ENCODE measurements around the gene CLIP3. TPM values are rescaled to one million over a fixed set of nuclear protein-coding genes. Genes with fewer than 3 reads are reported as not detected.

CLIP3 gene
- total and polyA plus RNA-seq, 9 of the 15 experiments (the other 6 are each of a cell fraction or from before 2014, with no cell fraction given), result 0.01 to 0.50 (median 0.15) TPM; not detected in 1

GRCh38 chr19:36054119-36054732 lies 21.6 kb upstream of the CLIP3 start, which contains the start of gene THAP8 (continued):
- TF ChIP-seq HNRNPL (IDR thresholded peaks at IDR 0.05; ENCODE audit: low read depth, low read length) (no peak), ZNF584 (CRISPR knock-in tag; IDR thresholded peaks at IDR 0.05; ENCODE audit: low read depth) (peak; percentile 64; the same call in 1 of the 2 replicates), C11orf30 (IDR thresholded peaks at IDR 0.05; ENCODE audit: low read depth) (no peak; the same call in none of the 2 replicates), NUFIP1 (IDR thresholded peaks at IDR 0.05; ENCODE audit: partially characterized antibody) (no peak), NCOA4 (IDR thresholded peaks at IDR 0.05; ENCODE audit: partially characterized antibody) (no peak), CHD2 (IDR thresholded peaks at IDR 0.05; ENCODE audit: low read depth, low read length) (peak; percentile 33; the same call in 1 of the 2 replicates), EP400 (IDR thresholded peaks at IDR 0.05) (no peak; the same call in 1 of the 2 replicates), RBM15 (IDR thresholded peaks at IDR 0.05; ENCODE audit: insufficient read depth, low read length) (no peak), ZNF449 (CRISPR knock-in tag; IDR thresholded peaks at IDR 0.05) (no peak), PRDM10 (IDR thresholded peaks at IDR 0.05; ENCODE audit: partially characterized antibody) (peak; percentile 90), ZNF57 (CRISPR knock-in tag; IDR thresholded peaks at IDR 0.05) (no peak), NONO (IDR thresholded peaks at IDR 0.05; ENCODE audit: low read depth in 2 of 2, low read length in 1 of 2) (peak in 1 of 2 experiments; percentile 43; a peak in 1 of 4 replicates), CBX2 (IDR thresholded peaks at IDR 0.05; ENCODE audit: insufficient read depth, low read length, poor library complexity, severe bottlenecking) (no peak), NBN (IDR thresholded peaks at IDR 0.05; ENCODE audit: low read depth) (no peak; the same call in 1 of the 2 replicates)
- TF ChIP-seq, protein P1, sequence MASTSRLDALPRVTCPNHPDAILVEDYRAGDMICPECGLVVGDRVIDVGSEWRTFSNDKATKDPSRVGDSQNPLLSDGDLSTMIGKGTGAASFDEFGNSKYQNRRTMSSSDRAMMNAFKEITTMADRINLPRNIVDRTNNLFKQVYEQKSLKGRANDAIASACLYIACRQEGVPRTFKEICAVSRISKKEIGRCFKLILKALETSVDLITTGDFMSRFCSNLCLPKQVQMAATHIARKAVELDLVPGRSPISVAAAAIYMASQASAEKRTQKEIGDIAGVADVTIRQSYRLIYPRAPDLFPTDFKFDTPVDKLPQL (IDR thresholded peaks at IDR 0.05; ENCODE audit: extremely low read depth, insufficient read length), result no peak
- TF ChIP-seq, protein P2, sequence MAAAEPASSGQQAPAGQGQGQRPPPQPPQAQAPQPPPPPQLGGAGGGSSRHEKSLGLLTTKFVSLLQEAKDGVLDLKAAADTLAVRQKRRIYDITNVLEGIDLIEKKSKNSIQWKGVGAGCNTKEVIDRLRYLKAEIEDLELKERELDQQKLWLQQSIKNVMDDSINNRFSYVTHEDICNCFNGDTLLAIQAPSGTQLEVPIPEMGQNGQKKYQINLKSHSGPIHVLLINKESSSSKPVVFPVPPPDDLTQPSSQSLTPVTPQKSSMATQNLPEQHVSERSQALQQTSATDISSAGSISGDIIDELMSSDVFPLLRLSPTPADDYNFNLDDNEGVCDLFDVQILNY (CRISPR knock-in tag; IDR thresholded peaks at IDR 0.05), result no peak

Data from K562 (cell line).